RWPE2 (cell line): ENCODE measurements around the gene KCNK16.
A peak's percentile ranks its signal among the peaks of the same experiment; 100 is the strongest.

Experiments
- ATAC-seq: fragments of 200-7000 bp; cut with Tn5 transposase; 3 replicates; pipeline ENCODE4 v1.9.1; 2021; ENCODE audit warnings: low read depth
- DNase-seq: peaks from one replicate; pipeline ENCODE4 v3.0.0-alpha.2; 2020; ENCODE audit warnings: low spot score
- H3K27ac ChIP-seq: fragments of 450-650 bp; 2 replicates; pipeline ENCODE4 v1.5.1; 2017; ENCODE audit warnings: mild to moderate bottlenecking; ENCODE audit not compliant: poor library complexity, severe bottlenecking
- H3K27me3 ChIP-seq: fragments of 250-450 bp; sonication (Bioruptor Pico); 2 replicates; pipeline ENCODE4 v1.5.1; 2021; ENCODE audit warnings: mild to moderate bottlenecking, moderate library complexity; ENCODE audit not compliant: insufficient read depth, poor library complexity, severe bottlenecking
- H3K36me3 ChIP-seq: fragments of 250-450 bp; sonication (Bioruptor Pico); 2 replicates; pipeline ENCODE4 v1.5.1; 2020; ENCODE audit warnings: low read depth, mild to moderate bottlenecking, moderate library complexity
- H3K4me1 ChIP-seq: fragments of 250-450 bp; sonication (Bioruptor Pico); 2 replicates; pipeline ENCODE4 v1.5.1; 2021; ENCODE audit warnings: mild to moderate bottlenecking, moderate library complexity; ENCODE audit not compliant: insufficient read depth, poor library complexity, severe bottlenecking
- H3K4me3 ChIP-seq: fragments of 250-450 bp; sonication (Bioruptor Pico); 2 replicates; pipeline ENCODE4 v1.5.1; 2021; ENCODE audit warnings: mild to moderate bottlenecking, moderate library complexity; ENCODE audit not compliant: severe bottlenecking
- H3K9me3 ChIP-seq: fragments of 250-450 bp; sonication (Bioruptor Pico); 2 replicates; pipeline ENCODE4 v1.5.1; 2021; ENCODE audit warnings: mild to moderate bottlenecking, moderate library complexity; ENCODE audit not compliant: severe bottlenecking
- CTCF ChIP-seq: fragments of 450-650 bp; IDR thresholded peaks from one replicate; pipeline ENCODE4 v1.5.1; 2017; ENCODE audit warnings: mild to moderate bottlenecking, moderate library complexity; ENCODE audit not compliant: poor library complexity, severe bottlenecking

KCNK16 gene

GRCh38 chr6:39301606-39302005 lies 20.9 kb downstream of the KCNK16 start:
- H3K4me1 ChIP-seq: no peaks in the 10 kb centered on the region
- TF ChIP-seq CTCF: no peak
- no peak overlapping the region for H3K27ac ChIP-seq
- no peaks in the 10 kb centered on the region for H3K27me3 ChIP-seq
- ATAC-seq: no peak
- no peak for DNase-seq
- H3K9me3 ChIP-seq: no peaks in the 10 kb centered on the region
- no peaks in the 10 kb centered on the region for H3K36me3 ChIP-seq
- H3K4me3 ChIP-seq: no peak overlapping the region

GRCh38 chr6:39300739-39301138 lies 21.8 kb downstream of the KCNK16 start:
- Histone ChIP-seq H3K4me1 (no peaks in the 10 kb centered on the region), H3K4me3 (no peak overlapping the region), H3K9me3 (no peaks in the 10 kb centered on the region), H3K27me3 (no peaks in the 10 kb centered on the region), H3K36me3 (no peaks in the 10 kb centered on the region), H3K27ac (no peak overlapping the region)
- DNase-seq (no peak), ATAC-seq (no peak)
- TF ChIP-seq CTCF: no peak

DNA sequence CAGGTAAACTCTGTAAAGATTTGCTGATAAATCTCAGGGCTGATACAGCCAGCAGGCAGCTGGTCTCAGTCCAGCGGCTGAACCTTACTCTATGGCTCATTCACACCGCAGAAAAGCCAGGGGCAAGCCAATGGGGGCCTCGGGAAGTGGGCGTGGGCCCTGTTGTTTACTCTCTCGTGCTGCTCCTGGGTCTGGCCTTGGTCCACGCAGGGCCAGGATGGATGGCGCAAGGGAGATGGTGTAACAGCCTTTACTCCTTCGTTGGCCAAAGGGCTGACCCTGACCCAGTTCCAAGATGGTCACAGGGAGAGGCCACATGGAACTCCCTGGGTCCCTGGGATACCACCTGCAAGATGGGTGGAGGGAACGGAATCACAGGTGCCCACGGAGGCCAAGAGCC lies 24.4 kb downstream of the KCNK16 start:
- Histone ChIP-seq H3K27ac (no peak overlapping the region), H3K4me3 (no peak overlapping the region), H3K36me3 (no peaks in the 10 kb centered on the region), H3K9me3 (no peaks in the 10 kb centered on the region), H3K27me3 (no peaks in the 10 kb centered on the region), H3K4me1 (no peaks in the 10 kb centered on the region)
- no peak for TF ChIP-seq CTCF
- ATAC-seq (no peak), DNase-seq (no peak)

DNA sequence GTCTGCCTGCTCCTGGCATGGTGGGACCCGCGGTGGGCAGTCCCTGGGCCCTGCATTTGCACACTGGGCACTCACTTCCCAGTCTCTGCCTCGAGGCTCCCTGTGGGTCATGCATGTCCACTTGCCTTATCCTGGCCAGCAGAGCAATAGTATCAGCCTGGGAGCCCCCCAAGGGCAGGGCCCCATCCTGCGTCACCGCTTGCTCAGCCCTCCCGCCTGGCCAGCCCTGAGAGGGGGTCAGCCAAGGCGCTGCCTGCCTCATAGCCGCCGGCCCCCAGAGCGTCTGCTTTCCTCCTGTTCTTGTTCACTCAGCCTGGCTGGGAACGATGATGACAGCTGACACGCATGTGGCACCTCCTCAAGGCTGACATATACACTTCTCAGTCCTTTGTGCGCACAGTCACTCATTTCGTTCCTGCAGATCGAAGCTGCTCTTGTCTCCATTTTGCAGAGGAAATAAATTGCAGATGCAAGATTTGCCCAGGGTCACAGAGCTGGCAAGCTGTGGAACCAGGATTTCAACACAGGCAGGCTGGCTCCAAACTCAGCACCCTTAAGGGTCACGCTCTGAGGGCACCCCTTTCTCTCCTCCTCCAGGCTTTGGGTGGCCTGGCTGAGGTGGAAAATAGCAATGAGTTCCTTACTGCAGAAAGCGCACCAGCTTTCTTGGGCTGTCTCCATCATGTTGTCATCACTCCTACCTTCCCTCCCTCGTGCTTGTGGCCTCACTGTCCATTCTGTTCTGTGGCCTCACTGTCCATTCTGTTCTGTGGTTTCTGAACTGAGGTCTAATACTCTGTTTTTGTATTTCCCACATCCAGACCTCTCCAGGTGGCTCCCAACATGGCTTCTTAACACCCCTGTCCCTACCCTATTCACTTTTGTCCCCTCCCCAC lies 25.5 kb downstream of the KCNK16 start:
- no peak for TF ChIP-seq CTCF
- H3K27me3 ChIP-seq: no peaks in the 10 kb centered on the region
- no peaks in the 10 kb centered on the region for H3K9me3 ChIP-seq
- H3K4me1 ChIP-seq: no peaks in the 10 kb centered on the region
- no peak for ATAC-seq
- no peak overlapping the region for H3K4me3 ChIP-seq
- no peak overlapping the region for H3K27ac ChIP-seq
- no peaks in the 10 kb centered on the region for H3K36me3 ChIP-seq
- no peak for DNase-seq

GRCh38 chr6:39295611-39296011 lies 26.9 kb downstream of the KCNK16 start:
- H3K36me3 ChIP-seq: no peaks in the 10 kb centered on the region
- H3K9me3 ChIP-seq: no peaks in the 10 kb centered on the region
- DNase-seq (no peak), ATAC-seq (peak; percentile 55)
- no peaks in the 10 kb centered on the region for H3K4me1 ChIP-seq
- no peaks in the 10 kb centered on the region for H3K27me3 ChIP-seq
- no peak overlapping the region for H3K4me3 ChIP-seq
- H3K27ac ChIP-seq: no peak overlapping the region
- no peak for TF ChIP-seq CTCF
